Peyer's patch (tissue), 4 donors: ENCODE results near the gene STAM. TPM values are rescaled to one million over a fixed set of nuclear protein-coding genes. Genes with fewer than 3 reads are reported as not detected.
A peak's percentile ranks its signal among the peaks of the same experiment; 100 is the strongest.

Experiments
- DNase-seq, 3 donors: peaks; one replicate each; pipeline ENCODE4 v3.0.0-alpha.2; 2017 to 2019
- H3K27ac ChIP-seq, 4 donors: fragments of 200-600 bp; sonication (generic); one replicate each; pipeline ENCODE4 v1.5.1; 2016 to 2019
- H3K27me3 ChIP-seq, 2 donors: fragments of 200-600 bp; sonication (generic); one replicate each; pipeline ENCODE4 v1.5.1; 2019
- H3K36me3 ChIP-seq, 3 donors: fragments of 200-600 bp; sonication (generic); one replicate each; pipeline ENCODE4 v1.5.1; 2016 to 2019
- H3K4me1 ChIP-seq, 4 donors: fragments of 200-600 bp; sonication (generic); one replicate each; pipeline ENCODE4 v1.5.1; 2016 to 2019
- H3K4me3 ChIP-seq, 4 donors: fragments of 200-600 bp; sonication (generic); 1 replicate in 3 of 4; 2 replicates in 1 of 4; pipeline ENCODE4 v1.5.1; 2016 to 2019; ENCODE audit warnings: mild to moderate bottlenecking in 1 of 4
- H3K9me3 ChIP-seq, 4 donors: fragments of 200-600 bp; sonication (generic); one replicate each; pipeline ENCODE4 v1.5.1; 2016 to 2019; ENCODE audit warnings: mild to moderate bottlenecking in 1 of 4
- CTCF ChIP-seq, 6 experiments: fragments of 450-650 bp in 4 of 6; fragments of 200-600 bp in 2 of 6; sonication (generic) in 1 of 6; IDR thresholded peaks; one replicate each; pipeline ENCODE4 v1.5.1; 2017 to 2019; ENCODE audit warnings: antibody characterized with exemption in 6 of 6, mild to moderate bottlenecking in 3 of 6, moderate library complexity in 1 of 6
- POLR2A ChIP-seq, 2 donors: fragments of 450-650 bp; IDR thresholded peaks; one replicate each; pipeline ENCODE4 v1.5.1; 2017; ENCODE audit warnings: antibody characterized with exemption in 2 of 2, mild to moderate bottlenecking in 2 of 2, moderate library complexity in 2 of 2
- total RNA-seq, 4 donors: library from RNA; depleted of rRNA; stranded (reverse); fragments of >200 nt; gene quantifications; one replicate each; pipeline ENCODE4 v1.1.0, GENCODE V29; 2016

Gene STAM
- total RNA-seq, 4 donors from 2014 or later: 7.9 to 28.1 (median 16.2) TPM

- no peak overlapping the region for H3K27ac ChIP-seq
- TF ChIP-seq POLR2A (IDR thresholded peaks at IDR 0.05): no peak
- TF ChIP-seq CTCF (IDR thresholded peaks at IDR 0.05): no peak
- H3K4me3 ChIP-seq: no peak overlapping the region
- H3K9me3 ChIP-seq: no peaks in the 10 kb centered on the region
- no peak for DNase-seq
- H3K4me1 ChIP-seq: no peaks in the 10 kb centered on the region
- no peaks in the 10 kb centered on the region for H3K36me3 ChIP-seq
- no peaks in the 10 kb centered on the region for H3K27me3 ChIP-seq
These were observed 25.4 kb downstream of the STAM start for GRCh38 chr10:17669185-17669872.

- Histone ChIP-seq H3K4me3 (no peak overlapping the region), H3K27me3 (no peaks in the 10 kb centered on the region), H3K4me1 (no peaks in the 10 kb centered on the region), H3K9me3 (no peaks in the 10 kb centered on the region), H3K27ac (no peak overlapping the region), H3K36me3 (no peaks in the 10 kb centered on the region)
- TF ChIP-seq CTCF (IDR thresholded peaks at IDR 0.05): no peak
- no peak for TF ChIP-seq POLR2A (IDR thresholded peaks at IDR 0.05)
- DNase-seq: no peak
These were observed 27.4 kb downstream of the STAM start for GRCh38 chr10:17671307-17671706.

GRCh38 chr10:17673471-17674061 lies 29.6 kb downstream of the STAM start:
- no peak for DNase-seq
- no peaks in the 10 kb centered on the region for H3K9me3 ChIP-seq
- no peak overlapping the region for H3K4me3 ChIP-seq
- H3K36me3 ChIP-seq: no peaks in the 10 kb centered on the region
- H3K4me1 ChIP-seq: no peaks in the 10 kb centered on the region
- H3K27ac ChIP-seq: no peak overlapping the region
- no peak for TF ChIP-seq CTCF (IDR thresholded peaks at IDR 0.05)
- no peak for TF ChIP-seq POLR2A (IDR thresholded peaks at IDR 0.05)
- no peaks in the 10 kb centered on the region for H3K27me3 ChIP-seq

- H3K9me3 ChIP-seq: no peaks in the 10 kb centered on the region
- no peaks in the 10 kb centered on the region for H3K36me3 ChIP-seq
- H3K27me3 ChIP-seq: no peaks in the 10 kb centered on the region
- no peaks in the 10 kb centered on the region for H3K4me1 ChIP-seq
- H3K4me3 ChIP-seq: no peak overlapping the region
- no peak for DNase-seq
- TF ChIP-seq POLR2A (IDR thresholded peaks at IDR 0.05) (no peak), CTCF (IDR thresholded peaks at IDR 0.05) (no peak)
- H3K27ac ChIP-seq: no peak overlapping the region
These were observed 30.6 kb downstream of the STAM start for GRCh38 chr10:17674566-17674965.

- Histone ChIP-seq H3K27me3 (no peaks in the 10 kb centered on the region), H3K27ac (no peak overlapping the region), H3K4me3 (no peak overlapping the region), H3K36me3 (no peaks in the 10 kb centered on the region), H3K9me3 (no peaks in the 10 kb centered on the region), H3K4me1 (no peaks in the 10 kb centered on the region)
- TF ChIP-seq POLR2A (IDR thresholded peaks at IDR 0.05) (no peak), CTCF (IDR thresholded peaks at IDR 0.05) (peak in 1 of 6 experiments; percentile 5)
- no peak for DNase-seq
These were observed 31.7 kb downstream of the STAM start for GRCh38 chr10:17675638-17676037.
